HCT116 (cell line): ENCODE results near the gene GNB5. TPM values are rescaled to one million over a fixed set of nuclear protein-coding genes. Genes with fewer than 3 reads are reported as not detected.

ENCODE experiments used
- ATAC-seq: fragments of 200-7000 bp; cut with Tn5 transposase; 2 replicates; pipeline ENCODE4 v1.9.1; 2020; ENCODE audit warnings: mild to moderate bottlenecking, moderate library complexity
- BruUV-seq: library from RNA; stranded (reverse); fragments of 400-500 nt; replicated peaks from 2 replicates; lab custom pipeline; 2021; lab: Mats Ljungman, UMichigan
- CTCF ChIA-PET: fragments of 300-600 bp; sonication (Branson Sonifier 250); formaldehyde crosslinking; loops from one replicate; lab custom pipeline; 2021; ENCODE audit warnings: antibody characterized with exemption; lab: Charles Lee
- POLR2A ChIA-PET: fragments of 300-600, 350-600 bp; sonication (Branson Sonifier 250); formaldehyde crosslinking; loops from one replicate; lab custom pipeline; 2021; ENCODE audit warnings: antibody characterized with exemption; lab: Charles Lee
- RAD21 ChIA-PET, 2 experiments: fragments of 300-600 bp; sonication (Branson Sonifier 250); formaldehyde crosslinking; loops; one replicate each; lab custom pipeline; 2023; ENCODE audit warnings: low total read pairs in 2 of 2; ENCODE audit not compliant: uncharacterized antibody in 2 of 2, unreplicated experiment in 2 of 2, low non-redundant PET in 1 of 2; lab: Charles Lee
- DNase-seq: peaks from one replicate; pipeline ENCODE4 v3.0.0-alpha.2; 2010; ENCODE audit warnings: low read depth, low spot score
- H2AFZ ChIP-seq: fragments of 200-600 bp; shearing (Covaris generic), sonication (generic); 2 replicates; pipeline ENCODE4 v1.6.1; 2017; ENCODE audit warnings: low read depth, mixed run types, mixed read lengths, antibody characterized with exemption, low read length; ENCODE audit not compliant: poor library complexity, severe bottlenecking
- H3K27ac ChIP-seq: 2 replicates; pipeline ENCODE4 v1.5.1; 2012; ENCODE audit warnings: low read depth, low read length
- H3K27me3 ChIP-seq: fragments of 200-600 bp; sonication (generic); 2 replicates; pipeline ENCODE4 v1.6.1; 2016; ENCODE audit warnings: mixed run types, low read length, mixed read lengths; ENCODE audit not compliant: insufficient read depth
- H3K36me3 ChIP-seq, 2 experiments: fragments of 200-500 bp in 1 of 2; fragments of 200-600 bp in 1 of 2; sonication (Bioruptor generic) in 1 of 2; sonication (generic) in 1 of 2; 2 replicates each; pipeline versions ENCODE4 v1.5.1 to v1.6.1; 2014 to 2016; ENCODE audit warnings: low read length in 2 of 2, inconsistent platforms in 1 of 2, mixed read lengths in 1 of 2, mixed run types in 1 of 2; ENCODE audit not compliant: insufficient read depth in 2 of 2, control insufficient read depth in 1 of 2
- H3K4me1 ChIP-seq, 2 experiments: fragments of 200-600 bp in 1 of 2; sonication (generic) in 1 of 2; 2 replicates each; pipeline versions ENCODE4 v1.5.1 to v1.6.1; 2012 to 2017; ENCODE audit warnings: low read length in 2 of 2, inconsistent platforms in 1 of 2, mild to moderate bottlenecking in 1 of 2, mixed read lengths in 1 of 2, mixed run types in 1 of 2, moderate library complexity in 1 of 2; ENCODE audit not compliant: insufficient read depth in 2 of 2, control insufficient read depth in 1 of 2
- H3K4me2 ChIP-seq: fragments of 200-600 bp; sonication (generic); 2 replicates; pipeline ENCODE4 v1.6.1; 2017; ENCODE audit warnings: mixed run types, low read length, mixed read lengths
- H3K4me3 ChIP-seq, 2 experiments: fragments of 200-600 bp in 1 of 2; sonication (generic) in 1 of 2; replicated peaks in 1 of 2; 2 replicates each; pipeline ENCODE4 v1.5.1; 2011 to 2016; ENCODE audit warnings: low read length in 2 of 2, control low read depth in 1 of 2, low read depth in 1 of 2, mild to moderate bottlenecking in 1 of 2, mixed read lengths in 1 of 2, mixed run types in 1 of 2
- H3K79me2 ChIP-seq: fragments of 200-600 bp; sonication (generic); 2 replicates; pipeline ENCODE4 v1.6.1; 2017; ENCODE audit warnings: mild to moderate bottlenecking, mixed run types, low read length, moderate library complexity, mixed read lengths; ENCODE audit not compliant: insufficient read depth
- H3K9ac ChIP-seq: fragments of 200-600 bp; sonication (generic); 2 replicates; pipeline ENCODE4 v1.6.1; 2016; ENCODE audit warnings: low read length, mixed read lengths
- H3K9me2 ChIP-seq: fragments of 200-600 bp; sonication (generic), shearing (Covaris generic); 2 replicates; pipeline ENCODE4 v1.6.1; 2017; ENCODE audit warnings: mixed run types, mild to moderate bottlenecking, moderate library complexity; ENCODE audit not compliant: insufficient read depth
- H3K9me3 ChIP-seq, 2 experiments: fragments of 200-500 bp in 1 of 2; fragments of 200-600 bp in 1 of 2; sonication (Bioruptor generic) in 1 of 2; sonication (generic) in 1 of 2; 2 replicates each; pipeline ENCODE4 v1.6.1; 2014 to 2017; ENCODE audit warnings: low read length in 2 of 2, mixed read lengths in 2 of 2, inconsistent platforms in 1 of 2, low read depth in 1 of 2, mild to moderate bottlenecking in 1 of 2, mixed run types in 1 of 2, moderate library complexity in 1 of 2; ENCODE audit not compliant: control insufficient read depth in 1 of 2, insufficient read depth in 1 of 2
- H4K20me1 ChIP-seq: fragments of 200-600 bp; sonication (generic), shearing (Covaris generic); 2 replicates; pipeline ENCODE4 v1.6.1; 2017; ENCODE audit warnings: mixed run types, mild to moderate bottlenecking, moderate library complexity; ENCODE audit not compliant: insufficient read depth
- ATF3 ChIP-seq: IDR thresholded peaks from 2 replicates; pipeline ENCODE4 v1.6.1; 2012
- CBX3 ChIP-seq: IDR thresholded peaks from 2 replicates; pipeline ENCODE4 v1.6.1; 2012; ENCODE audit warnings: low read depth
- ELF1 ChIP-seq: IDR thresholded peaks from 2 replicates; pipeline ENCODE4 v1.6.1; 2012; ENCODE audit warnings: low read depth, borderline replicate concordance
- EZH2 ChIP-seq: fragments of 200-600 bp; sonication (generic); IDR thresholded peaks from 2 replicates; pipeline ENCODE4 v1.6.1; 2017; ENCODE audit warnings: antibody characterized with exemption, mixed run types
- FOSL1 ChIP-seq: IDR thresholded peaks from 2 replicates; pipeline ENCODE4 v1.6.1; 2012; ENCODE audit warnings: low read depth
- MAX ChIP-seq: IDR thresholded peaks from 2 replicates; pipeline ENCODE4 v1.6.1; 2012
- POLR2A ChIP-seq: IDR thresholded peaks from 2 replicates; pipeline ENCODE4 v1.7.0; 2011; ENCODE audit warnings: borderline replicate concordance; ENCODE audit not compliant: insufficient read depth, insufficient read length; ENCODE audit errors: extremely low read depth
- POLR2AphosphoS5 ChIP-seq: IDR thresholded peaks from 2 replicates; pipeline ENCODE4 v1.6.1; 2011; ENCODE audit warnings: mild to moderate bottlenecking, low read depth, low read length, moderate library complexity
- RAD21 ChIP-seq: IDR thresholded peaks from 2 replicates; pipeline ENCODE4 v1.6.1; 2012; ENCODE audit warnings: low read depth, mild to moderate bottlenecking
- SIN3A ChIP-seq: IDR thresholded peaks from 2 replicates; pipeline ENCODE4 v1.6.1; 2012; ENCODE audit warnings: low read depth
- ZNF274 ChIP-seq: fragments of 200-500 bp; sonication (Bioruptor generic); IDR thresholded peaks from 2 replicates; pipeline ENCODE4 v1.6.1; 2014; ENCODE audit warnings: mild to moderate bottlenecking, low read depth, low read length, inconsistent platforms
- intact Hi-C: fragments of 100-400 bp; cut with micrococcal nuclease; formaldehyde crosslinking; loops from 2 replicates; pipeline ENCODE4 v1.10.0; 2022
- total RNA-seq: library from RNA; stranded (reverse); gene quantifications from one replicate; pipeline ENCODE4 v1.2.1, GENCODE V29; 2021; ENCODE audit not compliant: unreplicated experiment

The GNB5 gene
- total RNA-seq, 1 experiment from 2014 or later: 27.6 TPM

- TF ChIP-seq ZNF274: no peak
- no peak for TF ChIP-seq POLR2AphosphoS5
- no peak for TF ChIP-seq FOSL1
- no peak for TF ChIP-seq RAD21
- no peak for TF ChIP-seq MAX
These were observed 85.3 kb downstream of the GNB5 start (continued) for GRCh38 chr15:52105846-52106245.

- no peak overlapping the region for H3K9ac ChIP-seq
- no peaks in the 10 kb centered on the region for H3K9me2 ChIP-seq
- TF ChIP-seq ATF3 (no peak), POLR2AphosphoS5 (no peak), CBX3 (no peak), ELF1 (no peak), RAD21 (no peak), MAX (no peak), SIN3A (no peak), EZH2 (no peak), POLR2A (no peak)
- no peak overlapping the region for H3K4me3 ChIP-seq
- intact Hi-C loops: no loop called here
- H2AFZ ChIP-seq: no peak overlapping the region
- H3K36me3 ChIP-seq: no peaks in the 10 kb centered on the region
- H3K9me3 ChIP-seq: no peaks in the 10 kb centered on the region
- CTCF ChIA-PET: interaction anchor here (1.0 kb wide), 1 partner anchor 35 kb away, joined by 3 read pairs; no protein-coding TSS in a partner anchor
- no peaks in the 10 kb centered on the region for H4K20me1 ChIP-seq
- BruUV-seq: no TSS peak
- H3K27me3 ChIP-seq: no peaks in the 10 kb centered on the region
- no peaks in the 10 kb centered on the region for H3K79me2 ChIP-seq
- DNase-seq: no peak
- no peak for ATAC-seq
- no peak overlapping the region for H3K27ac ChIP-seq
- peaks cover 8 to 15% of the 10 kb centered on the region in 2 experiments for H3K4me1 ChIP-seq
- RAD21 ChIA-PET: no interaction called here
- no peak overlapping the region for H3K4me2 ChIP-seq
- POLR2A ChIA-PET: no interaction called here
These were observed 86.6 kb downstream of the GNB5 start for GRCh38 chr15:52104532-52105004.
